Effector memory CD4-positive, alpha-beta T cell (primary cell): ENCODE data around the gene SURF2.

Experiments used
- DNase-seq, 3 donors: peaks; one replicate each; pipeline ENCODE4 v3.0.0-alpha.2; 2020
- H3K27ac ChIP-seq: 2 replicates; pipeline ENCODE4 v1.7.0; 2013; ENCODE audit warnings: mild to moderate bottlenecking, low read length, moderate library complexity; ENCODE audit not compliant: insufficient read depth, poor library complexity, severe bottlenecking
- H3K27me3 ChIP-seq: replicated peaks from 2 replicates; pipeline ENCODE4 v1.7.0; 2013; ENCODE audit warnings: mild to moderate bottlenecking, low read length; ENCODE audit not compliant: insufficient read depth, control insufficient read depth, poor library complexity, severe bottlenecking
- H3K36me3 ChIP-seq: 2 replicates; pipeline ENCODE4 v1.7.0; 2013; ENCODE audit warnings: mild to moderate bottlenecking, low read length, moderate library complexity; ENCODE audit not compliant: control insufficient read depth, insufficient read depth
- H3K4me1 ChIP-seq: 2 replicates; pipeline ENCODE4 v1.7.0; 2013; ENCODE audit warnings: low read length, mild to moderate bottlenecking; ENCODE audit not compliant: control insufficient read depth, insufficient read depth, poor library complexity, severe bottlenecking
- H3K4me3 ChIP-seq: 2 replicates; pipeline ENCODE4 v1.7.0; 2013; ENCODE audit warnings: low read length, low read depth, mild to moderate bottlenecking; ENCODE audit not compliant: insufficient read depth, poor library complexity, severe bottlenecking
- H3K9me3 ChIP-seq: 2 replicates; pipeline ENCODE4 v1.7.0; 2013; ENCODE audit warnings: mild to moderate bottlenecking, low read length, moderate library complexity; ENCODE audit not compliant: control insufficient read depth

The SURF2 gene

DNA sequence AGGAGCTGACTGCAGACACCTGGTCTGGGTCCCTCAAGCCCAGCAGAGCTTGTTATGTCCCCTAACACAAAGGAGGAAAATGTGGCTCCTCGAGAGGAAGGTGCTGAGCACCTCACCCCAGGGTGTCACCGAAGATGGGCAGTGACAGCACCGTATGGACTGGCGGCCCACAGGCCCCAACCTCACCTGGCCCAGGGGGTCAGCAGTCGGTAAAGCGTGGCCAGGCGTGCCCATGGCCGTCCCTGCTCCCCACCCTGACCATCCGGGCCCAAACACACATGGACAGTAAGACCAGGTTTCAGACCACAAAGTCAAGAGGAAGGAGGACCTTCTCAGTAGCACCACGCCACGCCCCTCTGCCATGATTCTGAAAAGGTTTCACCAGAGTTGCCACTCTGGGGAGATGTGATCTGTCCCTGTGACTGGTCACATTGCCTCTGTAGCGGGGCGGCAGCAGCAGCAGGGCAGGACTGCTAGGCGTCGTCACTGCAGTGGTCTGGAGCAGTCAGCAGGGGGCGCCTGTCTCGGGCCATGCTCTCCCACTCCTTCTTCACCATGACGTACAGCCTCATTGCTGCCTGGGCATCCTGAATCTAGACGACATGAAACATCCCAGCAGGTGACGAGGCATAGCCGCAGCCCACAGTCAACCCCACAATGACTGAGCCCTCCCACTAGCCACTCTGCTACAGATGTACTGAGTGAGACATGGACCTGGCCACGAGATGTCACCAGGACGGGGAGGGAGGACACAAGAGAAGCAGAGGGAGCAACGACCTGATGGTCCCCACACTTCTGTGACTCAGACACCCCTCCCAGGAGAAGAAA lies 50.3 kb downstream of the SURF2 start:
- Histone ChIP-seq H3K27me3 (no peaks in the 10 kb centered on the region), H3K27ac (peak overlapping the region; percentile 38), H3K36me3 (peaks cover 54% of the 10 kb centered on the region), H3K4me3 (no peak overlapping the region), H3K9me3 (no peaks in the 10 kb centered on the region), H3K4me1 (no peaks in the 10 kb centered on the region)
- peak; percentile 60 to 66 (median 65) for DNase-seq

DNA sequence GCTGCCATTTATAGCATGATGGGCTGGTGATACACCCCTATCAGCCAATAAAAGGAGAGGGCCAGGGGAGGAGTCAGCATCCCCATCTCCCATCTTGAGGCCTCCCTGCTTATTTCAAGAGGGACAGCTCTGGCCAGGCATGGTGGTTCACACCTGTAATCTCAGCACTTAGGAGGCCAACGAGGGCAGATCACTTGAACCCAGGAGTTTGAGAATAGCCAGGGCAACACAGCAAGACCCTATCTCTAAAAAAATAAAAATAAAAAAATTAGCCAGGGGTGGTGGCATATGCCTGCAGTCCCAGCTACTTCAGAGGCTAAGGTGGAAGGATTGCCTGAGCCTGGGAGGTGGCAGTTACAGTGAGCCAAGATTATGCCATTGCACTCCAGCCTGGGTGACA lies 51.7 kb downstream of the SURF2 start:
- H3K4me3 ChIP-seq: no peak overlapping the region
- no peaks in the 10 kb centered on the region for H3K4me1 ChIP-seq
- H3K27me3 ChIP-seq: no peaks in the 10 kb centered on the region
- DNase-seq: no peak
- peaks cover 64% of the 10 kb centered on the region for H3K36me3 ChIP-seq
- no peak overlapping the region for H3K27ac ChIP-seq
- no peaks in the 10 kb centered on the region for H3K9me3 ChIP-seq
